Upper lobe of left lung (tissue), 6 donors: ENCODE measurements around the gene RS1. TPM values are rescaled to one million over a fixed set of nuclear protein-coding genes. Genes with fewer than 3 reads are reported as not detected.

Experiments
- ATAC-seq, 2 donors: fragments of 200-7000 bp; cut with Tn5 transposase; one replicate each; pipeline ENCODE4 v1.9.1; 2022; ENCODE audit warnings: mild to moderate bottlenecking in 2 of 2, moderate library complexity in 2 of 2; ENCODE audit not compliant: low FRiP score in 2 of 2
- DNase-seq, 2 donors: peaks; one replicate each; pipeline ENCODE4 v3.0.0-alpha.2; 2019 to 2020
- H3K27ac ChIP-seq, 4 donors: fragments of 200-600 bp; sonication (generic); one replicate each; pipeline ENCODE4 v1.5.1; 2016 to 2019
- H3K27me3 ChIP-seq, 4 donors: fragments of 200-600 bp; sonication (generic); one replicate each; pipeline ENCODE4 v1.5.1; 2017 to 2019
- H3K36me3 ChIP-seq, 4 donors: fragments of 200-600 bp; sonication (generic); one replicate each; pipeline ENCODE4 v1.5.1; 2016 to 2019
- H3K4me1 ChIP-seq, 4 donors: fragments of 200-600 bp; sonication (generic); one replicate each; pipeline ENCODE4 v1.5.1; 2018 to 2019
- H3K4me3 ChIP-seq, 4 donors: fragments of 200-600 bp; sonication (generic); one replicate each; pipeline ENCODE4 v1.5.1; 2017 to 2019; ENCODE audit warnings: mild to moderate bottlenecking in 2 of 4, moderate library complexity in 1 of 4
- H3K9me3 ChIP-seq, 4 donors: fragments of 200-600 bp; sonication (generic); one replicate each; pipeline ENCODE4 v1.5.1; 2018 to 2019
- EP300 ChIP-seq, 4 donors: sonication (generic); formaldehyde crosslinking; IDR thresholded peaks; one replicate each; pipeline ENCODE4 v1.5.1; 2017; ENCODE audit warnings: antibody characterized with exemption in 4 of 4, control low read depth in 2 of 4
- POLR2A ChIP-seq, 4 donors: fragments of 450-650 bp; IDR thresholded peaks; one replicate each; pipeline ENCODE4 v1.5.1; 2016 to 2017; ENCODE audit warnings: antibody characterized with exemption in 4 of 4, mild to moderate bottlenecking in 2 of 4
- POLR2AphosphoS5 ChIP-seq, 2 donors: sonication (generic); formaldehyde crosslinking; IDR thresholded peaks; one replicate each; pipeline ENCODE4 v1.5.1; 2017; ENCODE audit warnings: antibody characterized with exemption in 2 of 2
- WGBS, 2 donors: methylation state at CpG; one replicate each; pipeline ENCODE4 v1.1.5; 2017 to 2018; 5-methylcytosine and 5-hydroxymethylcytosine counted together
- total RNA-seq, 6 donors: library from RNA; depleted of rRNA in 4 of 6; stranded (reverse); fragments of >200 nt in 4 of 6; gene quantifications; one replicate each; pipeline versions ENCODE4 v1.1.0 to v1.2.1, GENCODE V29; 2016 to 2021
- TF ChIP-seq, protein P1 (sequence below), 6 experiments: fragments of 450-650 bp in 4 of 6; fragments of 200-600 bp in 2 of 6; sonication (generic) in 2 of 6; IDR thresholded peaks; one replicate each; pipeline ENCODE4 v1.5.1; 2016 to 2019; ENCODE audit warnings: antibody characterized with exemption in 6 of 6
- donor health status: DM: no; HTN: no; CAD: no; lungs with moderate emphysema.
- donor health status: DM: no; HTN: yes; CAD: no; lungs with severe emphysema.

The RS1 gene
- total RNA-seq: 1 to 10 TPM; 1.0 to 6.7 (median 4.9) TPM

DNA sequence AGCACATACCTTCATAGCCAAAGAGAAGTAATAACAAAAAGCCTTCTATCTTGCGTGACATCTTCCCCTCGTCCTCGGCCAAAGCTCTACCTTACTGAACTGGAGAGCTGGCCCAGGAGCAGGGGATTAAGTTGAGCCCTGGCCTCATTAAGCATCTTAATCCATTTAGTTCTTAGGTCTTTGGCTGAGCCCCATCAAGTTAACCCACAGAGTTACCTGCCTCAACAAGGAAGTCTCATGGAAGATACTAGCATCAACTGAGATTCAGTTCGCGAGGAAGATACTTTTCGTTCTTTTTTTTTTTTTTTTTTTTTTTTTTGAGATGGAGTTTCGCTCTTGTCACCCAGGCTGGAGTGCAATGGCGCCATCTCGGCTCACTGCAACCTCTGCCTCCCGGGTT, at the start of gene RS1:
Gene RS1, minus strand, starts transcription at position 101 of the 400 bp plus-strand sequence. Its CDS starts 40 bp downstream, at position 61.
- Histone ChIP-seq H3K9me3 (no peaks in the 10 kb centered on the region), H3K27me3 (no peaks in the 10 kb centered on the region), H3K4me3 (no peak within 1 kb of the TSS), H3K27ac (no peak within 1 kb of the TSS), H3K4me1 (peaks cover 0 to 4% (median 1%) of the 10 kb centered on the region in 4 donors), H3K36me3 (no peaks in the 10 kb centered on the region)
- ATAC-seq (no peak), DNase-seq (no peak)
- 85 to 93% methylated on average over 9 to 10 of the region's 10 CpGs for WGBS, 2 donors
- no peak for TF ChIP-seq POLR2AphosphoS5 (IDR thresholded peaks at IDR 0.05)
- no peak for TF ChIP-seq EP300 (IDR thresholded peaks at IDR 0.05)
- no peak for TF ChIP-seq POLR2A (IDR thresholded peaks at IDR 0.05)
- TF ChIP-seq, protein P1, sequence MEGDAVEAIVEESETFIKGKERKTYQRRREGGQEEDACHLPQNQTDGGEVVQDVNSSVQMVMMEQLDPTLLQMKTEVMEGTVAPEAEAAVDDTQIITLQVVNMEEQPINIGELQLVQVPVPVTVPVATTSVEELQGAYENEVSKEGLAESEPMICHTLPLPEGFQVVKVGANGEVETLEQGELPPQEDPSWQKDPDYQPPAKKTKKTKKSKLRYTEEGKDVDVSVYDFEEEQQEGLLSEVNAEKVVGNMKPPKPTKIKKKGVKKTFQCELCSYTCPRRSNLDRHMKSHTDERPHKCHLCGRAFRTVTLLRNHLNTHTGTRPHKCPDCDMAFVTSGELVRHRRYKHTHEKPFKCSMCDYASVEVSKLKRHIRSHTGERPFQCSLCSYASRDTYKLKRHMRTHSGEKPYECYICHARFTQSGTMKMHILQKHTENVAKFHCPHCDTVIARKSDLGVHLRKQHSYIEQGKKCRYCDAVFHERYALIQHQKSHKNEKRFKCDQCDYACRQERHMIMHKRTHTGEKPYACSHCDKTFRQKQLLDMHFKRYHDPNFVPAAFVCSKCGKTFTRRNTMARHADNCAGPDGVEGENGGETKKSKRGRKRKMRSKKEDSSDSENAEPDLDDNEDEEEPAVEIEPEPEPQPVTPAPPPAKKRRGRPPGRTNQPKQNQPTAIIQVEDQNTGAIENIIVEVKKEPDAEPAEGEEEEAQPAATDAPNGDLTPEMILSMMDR (IDR thresholded peaks at IDR 0.05): no peak

DNA sequence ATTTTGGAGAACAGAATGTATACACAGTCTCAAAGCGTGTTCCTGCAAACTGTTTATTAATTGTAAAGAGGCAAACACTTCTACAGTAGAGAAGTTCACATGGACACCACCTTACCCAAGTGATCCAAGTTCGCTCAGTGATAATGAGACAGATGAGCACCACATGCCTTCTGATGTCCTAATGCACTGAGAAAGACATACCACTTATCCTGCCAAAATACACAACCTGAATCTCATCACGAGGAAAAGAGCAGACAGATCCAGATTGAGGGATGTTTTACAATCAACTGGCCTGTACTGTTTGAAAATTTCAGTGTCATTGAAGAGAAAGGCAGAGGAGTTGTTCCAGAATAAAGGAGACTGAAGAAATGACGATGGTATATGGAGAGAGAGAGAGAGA, 47.9 kb upstream of the RS1 start:
- H3K27ac ChIP-seq: no peak overlapping the region
- no peaks in the 10 kb centered on the region for H3K27me3 ChIP-seq
- H3K4me3 ChIP-seq: no peak overlapping the region
- 76 to 86% methylated on average over 4 of the region's 4 CpGs for WGBS, 2 donors
- TF ChIP-seq, protein P1 (IDR thresholded peaks at IDR 0.05): no peak
- no peak for TF ChIP-seq EP300 (IDR thresholded peaks at IDR 0.05)
- H3K4me1 ChIP-seq: peaks cover 0 to 5% (median 0%) of the 10 kb centered on the region in 4 donors
- H3K9me3 ChIP-seq: no peaks in the 10 kb centered on the region
- no peaks in the 10 kb centered on the region for H3K36me3 ChIP-seq
- DNase-seq (no peak), ATAC-seq (no peak)

GRCh38 chrX:18714910-18715309, 43.0 kb upstream of the RS1 start:
- H3K27ac ChIP-seq: no peak overlapping the region
- H3K36me3 ChIP-seq: no peaks in the 10 kb centered on the region
- WGBS, 2 donors: 83% methylated on average over 9 of the region's 9 CpGs; no CpG with 5 or more reads in 1 of the 2 donors
- no peaks in the 10 kb centered on the region for H3K27me3 ChIP-seq
- H3K9me3 ChIP-seq: no peaks in the 10 kb centered on the region
- no peaks in the 10 kb centered on the region for H3K4me1 ChIP-seq
- no peak overlapping the region for H3K4me3 ChIP-seq
- ATAC-seq: no peak
- no peak for TF ChIP-seq POLR2AphosphoS5 (IDR thresholded peaks at IDR 0.05)
- DNase-seq: no peak

GRCh38 chrX:18709833-18710232, 37.9 kb upstream of the RS1 start:
- 89 to 95% methylated on average over 3 of the region's 3 CpGs for WGBS, 2 donors

DNA sequence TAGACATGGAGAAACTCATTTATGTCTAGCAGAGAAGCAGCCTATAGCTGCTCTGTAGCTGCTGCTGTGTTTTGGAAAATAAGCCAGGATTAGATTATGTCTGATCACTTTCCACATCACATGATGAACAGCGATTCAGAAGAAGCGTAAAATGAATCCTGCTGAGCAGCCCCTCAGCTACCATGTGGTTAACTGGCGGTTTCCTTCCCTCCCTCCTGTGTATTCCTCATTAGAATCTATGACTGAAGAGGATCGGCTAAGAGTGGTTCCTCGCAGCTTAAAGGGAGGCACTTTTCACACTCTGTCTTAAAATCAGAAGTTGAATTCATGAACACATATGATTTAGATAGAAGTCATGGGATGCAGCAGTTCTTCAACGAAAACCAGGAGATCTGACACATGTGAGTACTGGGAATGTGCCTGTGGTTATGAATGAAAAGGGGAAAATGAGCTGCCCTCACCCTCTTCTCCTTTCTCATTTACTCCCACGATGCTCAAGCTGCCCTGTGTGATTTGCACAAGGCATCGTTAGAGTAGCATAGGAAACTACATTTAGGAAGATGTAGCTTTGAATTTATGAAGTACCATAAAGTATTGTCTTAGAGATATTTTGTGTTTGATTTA, 35.6 kb upstream of the RS1 start, which contains the start of gene PPEF1:
Gene PPEF1, plus strand, starts transcription at position 220 of the 624 bp plus-strand sequence. Its CDS starts 136 bp downstream, at position 356.
- Histone ChIP-seq H3K9me3 (no peaks in the 10 kb centered on the region), H3K27ac (no peak within 1 kb of the TSS), H3K4me3 (no peak within 1 kb of the TSS), H3K36me3 (no peaks in the 10 kb centered on the region), H3K4me1 (peaks cover 0 to 2% (median 0%) of the 10 kb centered on the region in 4 donors), H3K27me3 (no peaks in the 10 kb centered on the region)
- ATAC-seq: no peak
- WGBS, 2 donors: 55 to 59% methylated on average over 8 of the region's 8 CpGs
- TF ChIP-seq POLR2AphosphoS5 (IDR thresholded peaks at IDR 0.05): no peak
- no peak for TF ChIP-seq POLR2A (IDR thresholded peaks at IDR 0.05)
- TF ChIP-seq EP300 (IDR thresholded peaks at IDR 0.05): no peak
- TF ChIP-seq, protein P1 (IDR thresholded peaks at IDR 0.05): no peak
- DNase-seq: no peak

More at GRCh38 chrX:18709833-18710232, 37.9 kb upstream of the RS1 start:
- Histone ChIP-seq H3K27ac (no peak overlapping the region), H3K4me1 (no peaks in the 10 kb centered on the region), H3K36me3 (no peaks in the 10 kb centered on the region), H3K27me3 (no peaks in the 10 kb centered on the region), H3K4me3 (no peak overlapping the region), H3K9me3 (no peaks in the 10 kb centered on the region)
- TF ChIP-seq POLR2AphosphoS5 (IDR thresholded peaks at IDR 0.05) (no peak), EP300 (IDR thresholded peaks at IDR 0.05) (no peak), POLR2A (IDR thresholded peaks at IDR 0.05) (no peak)
- TF ChIP-seq, protein P1 (IDR thresholded peaks at IDR 0.05): no peak
- DNase-seq: no peak
- no peak for ATAC-seq
